Caco-2 (cell line): ENCODE measurements around the gene GDPD2. TPM values are rescaled to one million over a fixed set of nuclear protein-coding genes. Genes with fewer than 3 reads are reported as not detected.

Source experiments
- BruUV-seq: library from RNA; stranded (reverse); fragments of 400-500 nt; replicated peaks from 2 replicates; lab custom pipeline; 2021; lab: Mats Ljungman, UMichigan
- CTCF ChIA-PET: fragments of 300-600 bp; sonication (Branson Sonifier 250); formaldehyde crosslinking; loops from one replicate; lab custom pipeline; 2022; ENCODE audit warnings: antibody characterized with exemption; lab: Charles Lee
- POLR2A ChIA-PET: fragments of 300-600 bp; sonication (Branson Sonifier 250); formaldehyde crosslinking; loops from one replicate; lab custom pipeline; 2022; ENCODE audit warnings: antibody characterized with exemption; lab: Charles Lee
- DNase-seq, 2 experiments: peaks; one replicate each; pipeline versions ENCODE4 v3.0.0 to v3.0.0-alpha.2; 2020 to 2022
- H3K27me3 ChIP-seq: replicated peaks from 2 replicates; pipeline ENCODE4 v1.6.0; 2011; ENCODE audit warnings: low read length; ENCODE audit not compliant: control insufficient read depth, insufficient read depth
- H3K36me3 ChIP-seq: 2 replicates; pipeline ENCODE4 v1.5.1; 2011; ENCODE audit warnings: low read length; ENCODE audit not compliant: control insufficient read depth, insufficient read depth
- H3K4me1 ChIP-seq: fragments of 250-450 bp; sonication (Bioruptor Pico); 2 replicates; pipeline ENCODE4 v1.5.1; 2020; ENCODE audit warnings: mild to moderate bottlenecking
- H3K4me3 ChIP-seq: 2 replicates; pipeline ENCODE4 v1.5.1; 2011; ENCODE audit warnings: low read depth, mild to moderate bottlenecking, control low read depth, low read length
- H3K9me3 ChIP-seq: fragments of 250-450 bp; sonication (Bioruptor Pico); 2 replicates; pipeline ENCODE4 v1.5.1; 2020; ENCODE audit warnings: mild to moderate bottlenecking, moderate library complexity
- H3K27ac Mint-ChIP-seq: one replicate; pipeline ENCODE4 v1.8.0; 2022; ENCODE audit warnings: mixed read lengths; ENCODE audit not compliant: unreplicated experiment
- H3K27me3 Mint-ChIP-seq: one replicate; pipeline ENCODE4 v1.8.0; 2022; ENCODE audit warnings: mixed read lengths; ENCODE audit not compliant: insufficient read depth, unreplicated experiment
- H3K36me3 Mint-ChIP-seq: one replicate; pipeline ENCODE4 v1.8.0; 2022; ENCODE audit warnings: mild to moderate bottlenecking, mixed read lengths; ENCODE audit not compliant: insufficient read depth, unreplicated experiment
- H3K4me1 Mint-ChIP-seq: one replicate; pipeline ENCODE4 v1.8.0; 2022; ENCODE audit warnings: low read depth, mixed read lengths; ENCODE audit not compliant: unreplicated experiment
- H3K4me3 Mint-ChIP-seq: one replicate; pipeline ENCODE4 v1.8.0; 2022; ENCODE audit warnings: mild to moderate bottlenecking, moderate library complexity, mixed read lengths; ENCODE audit not compliant: unreplicated experiment
- H3K9me3 Mint-ChIP-seq: one replicate; pipeline ENCODE4 v1.8.0; 2022; ENCODE audit warnings: mixed read lengths; ENCODE audit not compliant: unreplicated experiment
- intact Hi-C: fragments of 100-400 bp; cut with micrococcal nuclease; formaldehyde crosslinking; loops from one replicate; pipeline ENCODE4 v1.10.0; 2022; ENCODE audit not compliant: unreplicated experiment
- total RNA-seq: library from RNA; stranded (reverse); gene quantifications from 2 replicates; pipeline ENCODE4 v1.2.3, GENCODE V29; 2022
- TF ChIP-seq, protein P1 (sequence below), 2 experiments: fragments of 200-600 bp in 1 of 2; IDR thresholded peaks; 1 replicate in 1 of 2; 2 replicates in 1 of 2; pipeline versions ENCODE4 v1.5.1 to v1.8.0; 2011 to 2022; ENCODE audit warnings: antibody characterized with exemption in 1 of 2, control low read depth in 1 of 2, inconsistent platforms in 1 of 2, low read depth in 1 of 2, low read length in 1 of 2, mild to moderate bottlenecking in 1 of 2, moderate library complexity in 1 of 2; ENCODE audit not compliant: insufficient read depth in 1 of 2, severe bottlenecking in 1 of 2, unreplicated experiment in 1 of 2

The GDPD2 gene
- total RNA-seq, 1 experiment from 2014 or later: 1.9 TPM

DNA sequence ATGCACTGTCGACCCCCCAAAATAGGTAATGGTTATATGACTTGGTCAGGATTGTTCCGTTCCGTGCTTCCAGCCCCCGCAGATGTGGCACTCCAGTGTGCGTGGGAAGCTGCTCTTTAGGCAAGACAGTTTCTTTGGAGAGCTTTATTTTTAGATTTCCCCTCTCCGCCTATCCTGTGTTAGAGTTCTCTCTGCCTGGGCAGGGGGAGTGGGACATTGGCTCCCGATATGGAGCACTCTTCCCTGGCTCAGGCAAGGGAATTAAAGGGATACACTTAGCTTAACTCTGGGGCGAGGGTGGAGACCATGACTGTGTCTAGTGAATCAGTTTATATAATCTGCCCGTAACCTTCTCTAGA, 57.5 kb downstream of the GDPD2 start:
- DNase-seq: no peak
- Histone ChIP-seq H3K27me3 (no peaks in the 10 kb centered on the region), H3K9me3 (no peaks in the 10 kb centered on the region), H3K36me3 (no peaks in the 10 kb centered on the region; the same call in 1 of the 2 replicates), H3K4me1 (peaks cover 23% of the 10 kb centered on the region), H3K4me3 (no peak overlapping the region)
- H3K4me3 Mint-ChIP-seq: no peak overlapping the region
- intact Hi-C loops: no loop called here
- H3K4me1 Mint-ChIP-seq: peaks cover 8% of the 10 kb centered on the region
- no peaks in the 10 kb centered on the region for H3K9me3 Mint-ChIP-seq
- H3K27me3 Mint-ChIP-seq: no peaks in the 10 kb centered on the region
- H3K36me3 Mint-ChIP-seq: peaks cover 21% of the 10 kb centered on the region
- H3K27ac Mint-ChIP-seq: no peak overlapping the region
- POLR2A ChIA-PET: no interaction called here
- CTCF ChIA-PET: interaction anchor here (3.0 kb wide), 1 partner anchor 73 kb away, joined by 10 read pairs; no protein-coding TSS in a partner anchor
- no TSS peak for BruUV-seq
- TF ChIP-seq, protein P1, sequence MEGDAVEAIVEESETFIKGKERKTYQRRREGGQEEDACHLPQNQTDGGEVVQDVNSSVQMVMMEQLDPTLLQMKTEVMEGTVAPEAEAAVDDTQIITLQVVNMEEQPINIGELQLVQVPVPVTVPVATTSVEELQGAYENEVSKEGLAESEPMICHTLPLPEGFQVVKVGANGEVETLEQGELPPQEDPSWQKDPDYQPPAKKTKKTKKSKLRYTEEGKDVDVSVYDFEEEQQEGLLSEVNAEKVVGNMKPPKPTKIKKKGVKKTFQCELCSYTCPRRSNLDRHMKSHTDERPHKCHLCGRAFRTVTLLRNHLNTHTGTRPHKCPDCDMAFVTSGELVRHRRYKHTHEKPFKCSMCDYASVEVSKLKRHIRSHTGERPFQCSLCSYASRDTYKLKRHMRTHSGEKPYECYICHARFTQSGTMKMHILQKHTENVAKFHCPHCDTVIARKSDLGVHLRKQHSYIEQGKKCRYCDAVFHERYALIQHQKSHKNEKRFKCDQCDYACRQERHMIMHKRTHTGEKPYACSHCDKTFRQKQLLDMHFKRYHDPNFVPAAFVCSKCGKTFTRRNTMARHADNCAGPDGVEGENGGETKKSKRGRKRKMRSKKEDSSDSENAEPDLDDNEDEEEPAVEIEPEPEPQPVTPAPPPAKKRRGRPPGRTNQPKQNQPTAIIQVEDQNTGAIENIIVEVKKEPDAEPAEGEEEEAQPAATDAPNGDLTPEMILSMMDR (IDR thresholded peaks at IDR 0.05; ENCODE audit: insufficient read depth in 1 of 2, low read depth in 1 of 2, low read length in 1 of 2, severe bottlenecking in 1 of 2, unreplicated experiment in 1 of 2): no peak

DNA sequence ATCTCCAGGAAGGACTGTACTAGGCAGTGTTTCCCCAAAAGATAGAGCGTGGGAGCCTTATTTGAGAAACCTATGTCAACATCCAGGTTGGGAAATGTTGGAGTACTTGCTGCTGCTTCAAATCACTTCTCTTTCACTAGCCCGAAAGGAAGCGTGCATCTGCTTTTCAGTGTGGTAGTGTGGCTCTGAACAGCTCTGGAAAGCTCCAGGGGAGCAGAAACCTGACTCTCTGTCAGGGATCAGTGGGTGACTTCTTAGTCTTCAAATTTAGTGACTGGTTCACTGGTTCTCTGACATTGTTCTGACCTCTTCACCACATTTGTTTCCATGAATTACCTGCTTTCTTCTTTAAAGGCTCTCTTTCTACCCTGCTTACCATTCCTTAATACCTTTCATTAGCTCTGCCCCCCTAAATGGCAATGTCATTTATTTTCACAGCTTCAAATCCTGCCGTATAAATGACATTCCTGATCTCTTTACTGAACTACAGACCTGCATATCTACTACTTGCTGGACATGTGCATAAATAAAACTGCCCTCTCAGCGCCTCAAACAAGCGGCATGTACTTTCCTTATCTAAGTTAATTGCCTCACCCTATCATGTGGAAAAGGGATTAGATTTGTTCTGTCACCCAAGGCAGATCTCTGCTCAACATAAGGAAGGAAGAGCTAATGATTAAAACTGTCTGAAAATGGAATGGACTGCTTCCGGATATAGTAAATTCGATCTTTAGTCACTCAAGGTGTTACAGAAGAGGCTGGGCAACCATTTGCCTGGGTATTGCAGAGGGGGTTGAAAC, 58.6 kb downstream of the GDPD2 start:
- no peak for DNase-seq
- H3K27ac Mint-ChIP-seq: peak overlapping the region; percentile 76
- CTCF ChIA-PET: interaction anchor here (0.7 kb wide), 1 partner anchor 701 kb away, joined by 4 read pairs; no protein-coding TSS in a partner anchor
- Histone ChIP-seq H3K4me3 (no peak overlapping the region), H3K4me1 (peaks cover 23% of the 10 kb centered on the region), H3K36me3 (no peaks in the 10 kb centered on the region; the same call in 1 of the 2 replicates), H3K9me3 (no peaks in the 10 kb centered on the region), H3K27me3 (no peaks in the 10 kb centered on the region)
- TF ChIP-seq, protein P1 (IDR thresholded peaks at IDR 0.05; ENCODE audit: insufficient read depth in 1 of 2, low read depth in 1 of 2, low read length in 1 of 2, severe bottlenecking in 1 of 2, unreplicated experiment in 1 of 2): no peak
- peaks cover 8% of the 10 kb centered on the region for H3K4me1 Mint-ChIP-seq
- H3K36me3 Mint-ChIP-seq: peaks cover 30% of the 10 kb centered on the region
- no TSS peak for BruUV-seq
- no peaks in the 10 kb centered on the region for H3K9me3 Mint-ChIP-seq
- POLR2A ChIA-PET: no interaction called here
- intact Hi-C loops: no loop called here
- no peaks in the 10 kb centered on the region for H3K27me3 Mint-ChIP-seq
- no peak overlapping the region for H3K4me3 Mint-ChIP-seq

DNA sequence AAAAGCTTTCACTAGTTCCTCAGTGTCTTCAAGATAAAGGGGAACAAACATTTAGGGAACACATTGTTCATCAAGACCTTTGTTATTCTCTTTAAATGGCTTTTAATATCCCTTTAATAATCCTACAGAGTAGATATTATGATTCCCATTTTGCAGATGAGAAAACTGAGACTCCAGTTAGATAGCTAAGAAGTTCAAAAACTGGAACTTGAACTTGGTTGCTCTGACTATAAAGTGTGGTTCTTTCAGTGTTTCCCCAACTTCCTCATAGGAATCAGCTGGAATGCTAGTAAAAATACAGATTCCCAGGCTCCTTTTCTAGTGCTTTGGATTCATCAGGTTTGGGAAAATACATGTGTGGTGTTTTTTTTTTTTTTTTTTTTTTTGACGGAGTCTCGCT, 59.2 kb downstream of the GDPD2 start:
- H3K36me3 Mint-ChIP-seq: peaks cover 32% of the 10 kb centered on the region
- ChIA-PET CTCF (interaction anchor here (0.7 kb wide), 1 partner anchor 700 kb away, joined by 4 read pairs; no protein-coding TSS in a partner anchor), POLR2A (no interaction called here)
- TF ChIP-seq, protein P1 (IDR thresholded peaks at IDR 0.05; ENCODE audit: insufficient read depth in 1 of 2, low read depth in 1 of 2, low read length in 1 of 2, severe bottlenecking in 1 of 2, unreplicated experiment in 1 of 2): no peak
- Histone ChIP-seq H3K4me1 (peaks cover 23% of the 10 kb centered on the region), H3K36me3 (no peaks in the 10 kb centered on the region; the same call in 1 of the 2 replicates), H3K4me3 (no peak overlapping the region), H3K9me3 (no peaks in the 10 kb centered on the region), H3K27me3 (no peaks in the 10 kb centered on the region)
- DNase-seq: no peak
- no peak overlapping the region for H3K4me3 Mint-ChIP-seq
- H3K27ac Mint-ChIP-seq: no peak overlapping the region
- no TSS peak for BruUV-seq
- intact Hi-C loops: no loop called here
- no peaks in the 10 kb centered on the region for H3K9me3 Mint-ChIP-seq
- no peaks in the 10 kb centered on the region for H3K27me3 Mint-ChIP-seq
- peaks cover 8% of the 10 kb centered on the region for H3K4me1 Mint-ChIP-seq

Other genes starting within 250 kb of the GDPD2 start
- not detected in 2 replicates for gene DGAT2L6, start 245.8 kb upstream of the GDPD2 start, total RNA-seq
- gene AWAT1, start 188.7 kb upstream of the GDPD2 start, total RNA-seq: not detected in 2 replicates
- 0.18 TPM in 1 of 2 replicates, not detected in the other for gene P2RY4, start 163.1 kb upstream of the GDPD2 start, total RNA-seq
- not detected in 2 replicates for gene ARR3, start 155.0 kb upstream of the GDPD2 start, total RNA-seq
- not detected in 2 replicates for gene RAB41, start 141.1 kb upstream of the GDPD2 start, total RNA-seq
- gene PDZD11, start 133.4 kb upstream of the GDPD2 start, total RNA-seq: 44.4 and 45.0 TPM in 2 replicates
- 36.9 and 39.6 TPM in 2 replicates for gene KIF4A, start 133.2 kb upstream of the GDPD2 start, total RNA-seq
- 56.9 and 58.5 TPM in 2 replicates for gene DLG3, start 21.5 kb downstream of the GDPD2 start, total RNA-seq